Measurements from ENCODE around the gene SLC41A1.

Gene SLC41A1

GRCh38 chr1:205787287-205787916 lies 25.6 kb downstream of the SLC41A1 start:
- no peak for DNase-seq (ENCODE audit: low read depth in 2 of 2)

DNA sequence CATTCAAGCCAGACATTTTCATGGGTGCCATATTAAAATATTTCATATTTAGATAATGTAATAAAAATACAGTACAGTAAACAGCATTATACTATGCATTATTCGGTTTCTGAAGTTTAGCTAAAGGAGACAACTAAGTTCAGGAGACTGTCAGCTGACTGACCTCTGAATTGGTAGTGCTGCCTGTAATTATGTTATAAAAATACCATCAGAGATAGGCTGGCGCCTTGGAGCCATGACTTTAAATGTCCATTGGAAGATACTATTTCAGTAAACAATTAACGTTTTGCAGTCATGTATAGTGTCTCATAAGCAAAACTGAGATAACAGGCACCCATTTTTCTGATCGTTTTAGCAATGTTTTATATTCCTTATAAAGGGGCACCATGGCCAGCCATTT lies 26.4 kb downstream of the SLC41A1 start:
- no peak for DNase-seq (ENCODE audit: low read depth in 2 of 2)

- DNase-seq (ENCODE audit: low read depth in 2 of 2), result no peak
Measured at GRCh38 chr1:205785446-205785845, 27.6 kb downstream of the SLC41A1 start.

DNA sequence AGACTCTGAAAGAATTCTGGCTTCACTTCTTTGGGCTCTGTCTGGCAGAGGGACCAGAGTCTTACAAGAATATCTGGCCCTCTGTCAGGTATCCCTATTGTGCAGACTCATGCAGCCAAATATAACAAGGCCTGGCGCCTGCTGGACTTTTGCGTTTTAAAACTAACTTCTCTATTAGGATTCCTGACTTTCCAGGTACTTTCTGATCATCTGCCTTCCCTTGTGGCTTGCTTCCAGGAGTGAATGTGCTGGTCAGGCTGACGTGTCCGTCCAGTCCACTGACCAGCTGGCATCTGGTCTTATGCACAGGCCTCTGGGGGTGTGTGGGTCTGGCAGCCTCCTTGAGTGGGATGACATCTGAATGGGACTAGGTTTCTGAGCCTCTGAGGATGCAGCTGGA lies 29.1 kb downstream of the SLC41A1 start:
- DNase-seq (ENCODE audit: low read depth in 2 of 2), result no peak

DNA sequence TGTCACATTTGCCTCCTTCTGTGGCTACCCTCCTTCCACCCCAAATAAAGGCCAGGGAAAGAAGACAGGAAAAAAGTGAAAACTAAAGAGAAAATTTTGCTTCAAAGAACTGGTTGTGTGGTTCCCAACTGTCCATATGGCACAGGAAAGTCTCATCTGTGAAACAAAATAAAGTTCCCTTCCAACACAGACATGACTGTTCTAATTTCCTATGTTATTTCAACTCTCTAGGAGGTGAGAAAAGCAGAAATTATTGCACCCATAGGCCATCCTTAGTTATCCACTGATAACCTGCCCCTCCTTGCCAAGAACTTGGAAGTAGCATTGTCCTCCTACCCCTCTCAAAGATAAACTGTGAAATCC lies 29.6 kb downstream of the SLC41A1 start:
- no peak for DNase-seq (ENCODE audit: low read depth in 2 of 2)

DNA sequence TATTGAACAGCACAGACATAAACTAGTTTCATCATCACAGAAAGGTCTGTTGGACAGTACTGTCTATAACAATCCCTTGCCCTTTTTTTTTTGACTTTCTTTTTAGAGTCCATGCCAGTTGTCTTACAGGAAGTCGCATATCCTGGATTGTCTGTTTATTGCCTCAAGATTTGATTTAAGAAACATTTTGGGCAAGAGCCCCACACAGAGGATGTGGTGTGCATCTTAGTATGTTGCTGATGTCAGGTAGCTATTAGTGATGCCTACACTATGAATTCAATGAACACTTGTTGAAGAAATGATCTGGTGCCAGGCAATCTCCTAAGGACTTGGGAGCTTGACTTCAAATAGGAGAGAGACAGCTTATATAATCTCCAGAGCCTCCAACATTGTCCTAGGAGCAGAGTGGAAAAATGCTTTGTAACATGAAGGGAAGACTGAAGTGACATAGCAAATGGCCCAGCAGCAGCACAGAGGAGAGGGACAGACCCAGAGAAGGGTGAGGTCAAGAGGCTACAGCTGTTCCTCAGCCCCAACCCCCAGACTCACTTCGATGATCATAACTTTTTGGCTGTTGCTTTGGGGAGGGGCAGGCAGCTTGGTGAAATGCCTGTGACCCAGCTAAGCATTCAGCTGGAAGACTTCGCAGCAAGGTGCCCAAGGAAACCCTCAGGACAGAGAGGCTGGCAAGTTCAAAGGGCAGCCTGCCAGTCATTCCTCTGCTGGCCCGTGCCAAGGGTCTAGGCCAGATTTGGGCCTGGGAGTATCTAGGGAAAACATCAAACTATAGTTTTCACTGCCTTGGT lies 30.2 kb downstream of the SLC41A1 start:
- DNase-seq (ENCODE audit: low read depth in 2 of 2), result no peak

DNA sequence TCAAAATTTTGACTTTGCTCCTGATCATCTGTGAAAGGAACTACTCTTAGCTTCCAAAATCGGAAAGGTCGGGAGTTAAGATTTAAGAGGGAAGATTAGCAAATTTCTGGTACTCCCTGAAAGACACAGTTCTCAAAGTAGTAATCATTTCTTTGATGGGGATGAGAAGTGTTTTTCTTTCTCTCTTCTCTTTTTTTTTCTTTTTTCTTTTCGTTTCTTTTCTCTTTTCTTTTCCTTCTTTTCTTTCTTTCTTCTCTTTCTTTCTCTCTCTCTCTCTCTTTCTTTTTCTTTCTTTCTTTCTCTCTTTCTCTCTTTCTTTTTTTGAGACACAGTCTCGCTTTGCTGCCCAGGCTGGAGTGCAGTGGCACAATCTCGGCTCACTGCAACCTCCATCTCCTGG lies 32.7 kb downstream of the SLC41A1 start:
- no peak for DNase-seq (ENCODE audit: low read depth in 2 of 2)

- no peak for DNase-seq (ENCODE audit: low read depth in 2 of 2)
Measured at GRCh38 chr1:205777994-205778393, 35.0 kb downstream of the SLC41A1 start.

GRCh38 chr1:205775717-205776056 lies 37.3 kb downstream of the SLC41A1 start:
- no peak for DNase-seq (ENCODE audit: low read depth in 2 of 2)

GRCh38 chr1:205775015-205775716 lies 37.8 kb downstream of the SLC41A1 start, which contains the start of gene RAB29:
TSS of gene RAB29 (minus strand) at chr1:205775482. CDS start at chr1:205774956, 526 bp downstream.
- DNase-seq (ENCODE audit: low read depth in 2 of 2), result peak; percentile 75 to 80

- peak; percentile 8 to 16 for DNase-seq (ENCODE audit: low read depth in 2 of 2)
Measured at GRCh38 chr1:205774198-205775014, 38.6 kb downstream of the SLC41A1 start.

DNA sequence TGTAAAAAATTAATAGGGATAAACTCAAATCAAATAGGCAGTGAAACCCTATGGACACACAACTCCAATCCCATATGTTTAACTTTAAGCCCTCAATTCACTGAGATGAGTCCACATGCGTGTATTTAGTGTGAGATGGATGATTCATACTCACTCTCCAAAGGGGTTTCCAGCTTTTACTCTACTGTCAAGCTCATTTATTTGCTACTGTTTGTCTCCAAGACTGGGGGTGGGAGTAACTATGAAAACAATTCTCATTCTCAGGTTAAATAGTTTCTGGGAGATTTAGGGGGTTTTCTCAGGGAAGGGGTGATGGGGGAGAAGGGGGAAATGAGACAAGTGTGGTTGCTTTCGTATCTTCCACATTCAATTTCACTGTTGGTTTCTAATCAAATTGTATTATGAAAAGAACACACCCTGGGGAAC lies 40.4 kb downstream of the SLC41A1 start:
- no peak for DNase-seq (ENCODE audit: low read depth in 2 of 2)

- DNase-seq (ENCODE audit: low read depth in 2 of 2), result no peak
Measured at GRCh38 chr1:205770618-205771017, 42.4 kb downstream of the SLC41A1 start.

DNA sequence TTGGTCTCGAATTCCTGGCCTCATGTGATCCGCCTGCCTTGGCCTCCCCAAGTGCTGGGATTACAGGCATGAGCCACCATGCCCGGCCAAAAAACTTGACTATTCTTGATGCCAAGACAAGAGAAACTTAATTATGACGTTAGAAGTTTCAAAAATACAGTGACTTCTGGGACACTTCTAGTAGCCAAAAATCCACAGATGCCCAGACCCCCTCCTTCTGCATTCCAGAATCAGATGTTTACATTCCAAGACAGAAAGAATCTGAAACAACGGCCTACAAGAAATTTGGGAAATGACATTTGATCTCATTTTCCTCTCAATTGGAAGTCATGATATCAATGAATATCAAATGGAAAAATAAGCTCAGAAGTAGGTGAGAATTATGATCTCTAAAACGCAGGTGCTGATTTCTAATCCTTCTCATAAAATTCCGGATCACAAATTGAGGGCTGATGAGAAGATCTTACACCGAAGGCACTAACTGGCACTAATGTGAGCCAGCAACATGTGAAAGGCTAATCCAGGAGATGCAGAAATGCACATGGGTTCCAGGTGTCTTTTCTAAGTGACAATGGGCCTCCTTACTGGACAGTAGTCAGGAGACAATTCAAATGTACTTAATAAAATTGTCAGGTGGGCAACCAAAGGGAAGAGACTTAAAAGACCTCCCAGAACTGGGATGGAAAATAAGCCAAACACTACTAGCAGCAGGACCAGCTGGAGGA lies 43.2 kb downstream of the SLC41A1 start:
- no peak for DNase-seq (ENCODE audit: low read depth in 2 of 2)

GRCh38 chr1:205767248-205767647 lies 45.8 kb downstream of the SLC41A1 start:
- no peak for DNase-seq (ENCODE audit: low read depth in 2 of 2)

DNA sequence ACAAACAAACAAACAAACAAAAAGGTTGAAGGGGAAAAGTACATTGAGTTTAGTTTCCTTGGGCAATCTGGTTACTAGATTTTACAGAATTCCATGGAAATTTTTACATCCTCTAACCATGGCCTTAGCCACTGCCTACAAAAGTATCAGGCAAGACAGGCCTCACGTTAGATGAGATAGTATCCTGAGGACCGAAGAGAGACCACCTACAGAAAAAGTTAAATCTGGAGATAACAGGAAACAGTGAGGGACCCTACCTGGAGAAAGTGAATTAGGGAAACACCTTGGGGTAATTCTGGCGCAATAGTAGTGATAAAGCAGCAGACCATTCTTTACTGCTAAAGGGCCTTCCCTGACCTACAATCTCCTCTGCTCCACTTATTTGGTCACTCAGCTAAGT lies 46.4 kb downstream of the SLC41A1 start:
- no peak for DNase-seq (ENCODE audit: low read depth in 2 of 2)

- DNase-seq (ENCODE audit: low read depth in 2 of 2), result no peak
Measured at GRCh38 chr1:205766038-205766437, 47.0 kb downstream of the SLC41A1 start.

GRCh38 chr1:205764578-205764977 lies 48.4 kb downstream of the SLC41A1 start:
- no peak for DNase-seq (ENCODE audit: low read depth in 2 of 2)

DNA sequence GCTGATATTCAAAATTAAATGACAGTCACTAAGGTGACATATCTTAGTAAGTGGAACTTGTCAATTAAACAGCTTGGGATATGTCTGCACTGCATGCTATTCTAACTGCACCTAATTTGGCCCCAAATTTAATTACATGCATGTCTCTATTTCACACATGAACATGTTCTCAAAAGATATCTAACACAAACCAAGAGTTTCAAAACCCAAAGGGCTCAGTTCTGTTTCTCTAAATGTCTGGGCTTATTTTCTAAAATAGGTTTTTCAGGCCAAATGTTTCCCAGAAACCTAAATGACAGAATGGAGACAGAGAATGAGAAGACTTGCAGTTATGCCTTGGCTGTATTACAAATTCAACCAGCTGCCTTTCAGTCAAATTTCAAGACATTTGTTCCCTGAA lies 49.0 kb downstream of the SLC41A1 start:
- no peak for DNase-seq (ENCODE audit: low read depth in 2 of 2)

- DNase-seq (ENCODE audit: low read depth in 2 of 2), result no peak
Measured at GRCh38 chr1:205760606-205761005, 52.4 kb downstream of the SLC41A1 start.

DNA sequence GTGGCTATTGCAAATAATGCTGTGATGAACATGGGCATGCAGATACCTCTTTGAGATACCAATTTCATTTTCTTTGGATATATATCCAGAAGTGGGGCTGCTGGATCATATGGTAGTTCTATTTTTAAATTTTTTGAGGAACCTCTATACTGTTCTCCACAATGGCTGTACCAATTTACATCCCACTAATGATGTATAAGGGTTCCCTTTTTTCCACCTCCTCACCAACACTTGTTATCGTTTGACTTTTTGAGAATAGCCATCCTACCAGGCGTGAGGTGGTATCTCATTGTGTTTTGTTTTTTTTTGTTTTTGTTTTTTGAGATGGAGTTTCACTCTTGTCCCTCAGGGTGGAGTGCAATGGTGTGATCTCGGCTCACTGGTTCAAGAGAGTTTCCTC lies 56.4 kb downstream of the SLC41A1 start:
- no peak for DNase-seq (ENCODE audit: low read depth in 2 of 2)
